HG03457 (cell line): ENCODE measurements around the gene ERG.

Experiments used
- ATAC-seq: cut with Tn5 transposase; IDR thresholded peaks from one replicate; pipeline ENCODE4 v1.9.1; 2021; ENCODE audit warnings: moderate number of reproducible peaks; ENCODE audit not compliant: unreplicated experiment

The ERG gene

DNA sequence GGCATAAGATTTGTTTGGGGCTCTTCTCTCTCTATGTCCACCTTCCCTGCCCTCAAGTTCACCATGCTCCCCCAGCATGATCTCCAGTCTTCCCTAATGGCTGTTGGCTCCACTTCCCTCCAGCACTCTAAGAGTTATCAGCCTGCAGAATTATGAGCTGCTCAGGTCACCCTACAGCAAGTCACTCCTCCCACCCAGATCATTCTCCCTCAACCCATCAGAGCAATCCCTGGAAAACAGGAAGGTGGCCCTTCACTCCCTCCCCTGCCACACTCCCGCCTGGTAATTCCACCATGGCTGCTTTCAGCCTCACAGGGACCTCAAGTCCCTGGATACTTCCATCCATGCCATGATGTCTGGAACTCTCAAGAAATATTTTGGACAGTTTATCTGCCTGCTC, 137.0 kb downstream of the ERG start:
- no peak for ATAC-seq

DNA sequence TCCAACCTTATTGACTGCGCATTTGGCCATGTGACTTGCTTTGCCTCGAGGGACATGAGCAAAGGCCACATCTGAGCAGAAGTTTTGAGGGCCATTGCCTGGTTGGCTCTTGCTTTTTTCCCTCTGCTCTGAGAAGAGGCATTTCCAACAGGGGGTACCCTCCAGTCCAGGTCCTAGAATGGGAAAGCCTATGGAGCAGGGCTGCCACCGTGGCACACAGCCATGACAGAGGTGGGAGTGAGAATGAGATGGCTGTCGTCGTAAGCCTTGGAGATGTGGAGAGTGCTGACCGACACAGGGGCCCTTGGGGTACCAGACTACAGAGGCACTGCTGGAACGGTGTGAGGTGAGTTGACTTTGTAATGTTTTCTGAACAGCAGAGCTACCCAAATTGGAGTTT, 138.4 kb downstream of the ERG start:
- ATAC-seq: no peak

DNA sequence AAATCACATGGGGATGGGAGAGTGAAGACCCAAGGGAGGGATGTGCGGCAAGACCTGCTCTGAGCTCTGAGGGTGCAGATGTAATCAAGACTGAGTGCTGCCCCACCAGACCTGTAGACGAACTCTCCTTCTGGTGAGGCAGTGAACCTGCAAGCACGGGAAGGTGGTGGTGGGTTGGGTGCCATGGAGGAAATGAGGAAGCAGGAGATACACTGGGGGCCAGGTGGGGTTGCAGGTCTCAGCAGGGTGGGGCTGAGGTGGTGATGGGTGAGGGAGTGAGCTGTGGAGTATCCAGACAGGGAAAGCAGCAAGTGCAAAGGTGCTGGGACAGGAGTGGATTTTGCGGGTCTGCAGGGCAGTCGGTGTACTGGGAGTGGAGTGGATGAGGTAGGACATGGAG, 139.2 kb downstream of the ERG start:
- ATAC-seq: no peak

DNA sequence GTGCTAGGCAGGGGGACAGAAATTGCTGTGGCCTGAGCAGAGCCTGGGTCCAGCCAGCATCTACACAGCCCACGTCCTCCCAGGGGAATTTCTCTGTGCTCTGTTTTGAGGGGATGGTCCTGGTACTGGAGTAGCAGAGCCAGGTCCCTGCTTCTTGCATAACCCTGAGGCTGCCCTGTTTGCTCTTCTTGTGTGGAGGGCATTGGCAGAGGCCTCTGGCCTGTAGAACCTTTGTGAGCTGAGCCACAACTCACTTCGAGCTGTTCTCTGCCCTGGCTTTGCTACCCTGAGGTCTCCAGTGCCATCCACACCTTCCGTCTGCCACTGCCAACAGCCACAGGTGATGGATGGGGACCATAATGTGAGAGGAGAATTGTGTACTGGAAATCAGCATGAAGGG, 139.6 kb downstream of the ERG start:
- ATAC-seq: no peak

DNA sequence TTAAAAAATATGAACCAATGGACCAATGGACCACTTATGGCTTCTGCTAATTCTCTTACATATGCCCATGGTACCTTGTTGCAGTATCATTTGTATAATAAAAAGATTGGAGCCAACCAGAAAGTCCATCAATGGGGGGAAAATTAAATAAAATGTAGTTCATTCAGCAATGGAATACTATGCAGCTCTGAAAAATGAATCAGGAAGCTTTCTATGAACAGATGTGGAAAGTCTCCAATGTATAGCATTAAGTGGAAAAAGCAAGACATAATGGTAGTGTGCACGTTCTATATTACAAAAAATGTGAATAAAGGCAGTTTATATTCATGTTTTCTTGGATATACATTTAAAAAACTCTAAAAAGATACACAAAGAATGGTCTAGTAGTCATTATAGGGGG, 140.2 kb downstream of the ERG start:
- ATAC-seq: no peak

DNA sequence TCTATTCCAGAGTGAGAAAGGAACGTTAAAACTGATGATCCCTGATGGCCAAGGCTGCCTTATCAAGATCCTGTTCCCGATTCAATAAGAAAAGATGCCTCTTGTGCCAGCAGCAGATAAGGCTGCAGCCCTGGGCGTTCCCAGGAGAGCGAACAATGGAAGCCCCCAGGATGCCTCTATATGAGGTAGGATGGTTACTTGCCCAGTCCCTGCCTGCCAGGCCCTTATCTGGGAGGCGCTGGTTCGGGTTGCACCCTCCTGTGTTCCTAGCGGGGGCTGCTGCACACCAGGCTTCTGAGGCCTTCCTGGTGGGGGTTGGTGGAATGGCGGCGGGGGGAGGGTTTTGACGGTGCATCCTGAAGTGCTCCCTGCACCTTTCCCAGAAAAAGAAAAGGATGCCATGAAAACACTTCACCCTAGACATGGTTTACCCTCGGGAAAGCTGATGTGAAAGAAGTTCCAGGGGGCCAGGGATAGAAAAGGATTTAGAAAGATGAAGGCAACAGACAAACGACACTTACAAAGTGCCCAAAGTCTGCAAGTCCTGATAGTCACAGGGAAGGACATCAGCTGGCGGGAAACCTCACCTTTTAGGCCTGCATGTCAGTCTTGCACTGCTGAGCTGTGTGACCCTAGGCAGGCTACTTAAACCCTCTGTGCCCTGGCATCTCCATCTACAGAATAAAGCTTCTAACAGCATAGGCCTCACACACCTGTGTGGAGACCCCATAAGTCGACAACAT, 141.2 kb downstream of the ERG start:
- no peak for ATAC-seq

DNA sequence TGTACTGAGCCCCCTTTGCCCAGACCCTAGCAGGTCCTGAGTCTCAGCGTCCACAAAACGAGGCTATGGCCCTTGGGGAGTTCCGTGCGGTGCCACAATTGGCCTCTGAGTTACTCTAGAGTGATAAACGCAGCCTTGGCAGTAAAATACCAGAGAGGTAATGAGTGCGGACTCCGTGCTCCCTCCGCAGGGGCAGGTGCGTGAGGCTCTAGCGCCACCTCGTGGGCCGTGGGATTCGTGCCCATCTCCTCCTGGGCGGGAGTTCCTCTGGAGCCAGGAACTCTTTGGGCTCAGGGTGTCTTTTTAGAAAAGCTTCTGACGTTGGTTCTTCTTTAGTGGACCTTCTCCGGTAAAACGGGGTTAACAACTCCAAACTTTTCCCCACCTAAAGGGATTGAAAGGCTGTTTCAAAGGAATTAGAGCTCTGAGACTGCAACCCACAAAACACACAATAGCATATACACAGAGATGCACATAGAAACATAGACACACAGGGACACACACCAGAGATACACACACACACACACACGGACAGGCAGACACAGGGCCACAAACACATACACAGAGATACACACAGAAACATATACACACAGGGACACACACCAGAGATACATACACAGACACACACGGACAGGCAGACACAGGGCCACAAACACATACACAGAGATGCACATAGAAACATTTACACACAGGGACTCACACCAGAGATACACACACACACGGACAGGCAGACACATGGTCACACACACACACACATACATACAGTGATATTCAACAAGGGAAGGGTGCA, 142.1 kb downstream of the ERG start:
- ATAC-seq: no peak

DNA sequence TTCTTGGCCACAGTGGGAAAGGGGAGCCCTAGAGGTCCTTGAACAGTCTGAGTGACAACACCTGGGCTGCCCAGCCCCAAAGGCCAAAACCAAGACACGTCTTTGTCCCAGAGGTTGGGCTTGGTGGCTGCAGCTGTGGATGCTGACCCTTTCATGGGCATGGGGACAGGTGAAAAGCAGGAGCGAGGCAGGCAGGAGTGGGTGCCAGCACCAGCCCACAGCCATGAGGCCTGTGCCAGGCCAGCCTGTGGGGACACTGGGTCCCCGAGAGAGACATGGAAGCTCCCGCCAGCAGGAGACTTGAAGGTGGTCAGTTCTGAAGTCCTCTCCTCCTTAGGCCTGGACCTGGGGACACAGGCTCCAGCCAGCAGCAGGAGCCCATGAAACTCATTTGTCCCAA, 142.9 kb downstream of the ERG start:
- no peak for ATAC-seq

DNA sequence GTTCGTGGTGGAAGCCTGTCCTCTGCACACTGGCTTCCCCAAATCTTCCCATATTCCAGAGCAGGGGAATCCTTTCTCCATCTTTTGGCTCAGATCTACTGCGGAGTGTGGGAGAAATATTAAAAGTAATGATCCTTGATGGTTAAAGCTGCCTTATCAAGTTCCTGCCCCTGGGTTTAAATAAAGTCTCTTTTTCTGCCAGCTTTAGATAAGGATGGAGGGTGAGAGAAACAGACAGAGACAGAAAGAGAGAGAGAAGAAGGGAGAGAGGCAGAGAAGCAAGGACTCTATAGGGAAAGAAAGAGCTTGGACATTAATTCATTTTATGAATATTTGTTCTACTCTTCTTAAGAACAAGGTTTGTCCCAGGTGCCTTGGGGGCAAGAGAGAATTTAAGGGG, 143.5 kb downstream of the ERG start:
- ATAC-seq: no peak

DNA sequence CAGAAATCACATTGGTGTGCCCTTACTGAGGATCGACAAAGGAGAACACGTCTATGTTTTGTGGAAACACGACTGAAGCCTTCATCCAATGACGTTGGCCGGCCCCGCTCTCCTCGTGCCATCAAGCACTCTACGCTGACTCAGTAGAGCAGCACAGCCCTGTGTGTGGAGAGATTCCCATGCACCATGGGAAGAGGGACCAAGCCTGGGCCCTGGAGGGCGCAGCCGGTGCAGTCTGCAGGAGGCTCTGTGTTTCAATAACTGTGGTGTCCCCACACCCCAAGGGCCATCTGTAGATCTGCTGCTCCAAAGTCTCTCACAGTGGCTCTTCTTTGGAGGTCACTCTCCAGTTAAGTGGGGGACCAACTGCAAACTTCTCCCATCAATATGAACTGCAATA, 144.0 kb downstream of the ERG start:
- no peak for ATAC-seq

DNA sequence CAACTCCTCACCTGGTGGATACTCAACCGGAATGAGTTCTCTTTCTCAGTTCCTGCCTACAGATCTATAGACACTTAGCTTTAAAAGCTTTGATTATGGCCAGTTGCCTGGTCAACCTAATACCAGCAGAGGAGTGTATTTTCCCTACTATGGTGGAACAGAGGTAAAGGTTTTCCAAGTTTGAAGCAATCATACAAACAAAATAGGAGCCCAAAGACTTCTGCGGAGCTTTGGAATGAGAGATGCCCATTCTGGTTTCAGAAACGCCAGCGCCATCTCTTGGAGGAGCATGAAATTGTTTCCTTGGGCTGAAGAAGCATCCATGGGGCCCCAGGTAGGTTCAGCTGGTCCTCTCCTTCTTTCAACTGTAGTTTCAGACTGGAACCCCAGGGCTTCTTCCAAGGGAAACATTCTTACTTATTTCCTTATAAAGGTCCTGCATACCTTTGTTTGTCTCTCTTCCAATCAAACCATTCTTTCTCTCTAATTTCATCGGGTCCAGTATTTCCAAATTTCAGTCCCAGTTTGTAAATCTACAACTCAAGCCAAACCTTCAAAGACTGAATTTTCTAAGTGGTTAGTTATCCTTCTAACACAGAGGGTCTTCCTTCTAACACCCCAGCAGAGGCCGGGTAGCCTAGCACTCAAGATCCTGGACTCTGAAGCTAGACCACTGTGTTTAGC, 145.6 kb downstream of the ERG start:
- ATAC-seq: no peak

DNA sequence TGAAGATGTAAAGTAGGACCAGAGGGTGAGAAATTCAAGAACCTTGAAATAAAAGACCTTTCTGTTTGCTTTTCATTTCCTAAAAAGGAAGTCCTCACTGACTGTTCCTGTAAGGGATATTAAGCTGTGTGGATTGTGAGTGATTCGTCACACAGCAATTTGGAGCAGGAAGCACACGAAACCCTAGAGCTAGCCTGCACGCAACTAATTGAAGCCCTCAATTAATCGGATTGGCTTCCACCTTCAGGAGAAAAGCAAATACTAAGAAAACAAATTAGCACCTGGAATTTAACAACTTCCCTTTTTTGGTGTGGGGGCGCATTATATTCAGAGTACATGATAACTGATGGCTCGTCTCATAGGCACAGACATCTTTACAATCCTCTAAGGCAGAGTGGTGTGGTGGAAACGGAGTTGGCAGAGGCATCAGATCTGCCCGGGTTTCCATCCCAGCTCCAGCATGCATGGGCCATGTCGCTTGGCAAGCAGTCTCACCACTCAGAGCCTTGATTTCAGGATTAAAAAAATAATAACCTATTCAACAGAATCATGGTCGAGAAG, 146.2 kb downstream of the ERG start:
- no peak for ATAC-seq

DNA sequence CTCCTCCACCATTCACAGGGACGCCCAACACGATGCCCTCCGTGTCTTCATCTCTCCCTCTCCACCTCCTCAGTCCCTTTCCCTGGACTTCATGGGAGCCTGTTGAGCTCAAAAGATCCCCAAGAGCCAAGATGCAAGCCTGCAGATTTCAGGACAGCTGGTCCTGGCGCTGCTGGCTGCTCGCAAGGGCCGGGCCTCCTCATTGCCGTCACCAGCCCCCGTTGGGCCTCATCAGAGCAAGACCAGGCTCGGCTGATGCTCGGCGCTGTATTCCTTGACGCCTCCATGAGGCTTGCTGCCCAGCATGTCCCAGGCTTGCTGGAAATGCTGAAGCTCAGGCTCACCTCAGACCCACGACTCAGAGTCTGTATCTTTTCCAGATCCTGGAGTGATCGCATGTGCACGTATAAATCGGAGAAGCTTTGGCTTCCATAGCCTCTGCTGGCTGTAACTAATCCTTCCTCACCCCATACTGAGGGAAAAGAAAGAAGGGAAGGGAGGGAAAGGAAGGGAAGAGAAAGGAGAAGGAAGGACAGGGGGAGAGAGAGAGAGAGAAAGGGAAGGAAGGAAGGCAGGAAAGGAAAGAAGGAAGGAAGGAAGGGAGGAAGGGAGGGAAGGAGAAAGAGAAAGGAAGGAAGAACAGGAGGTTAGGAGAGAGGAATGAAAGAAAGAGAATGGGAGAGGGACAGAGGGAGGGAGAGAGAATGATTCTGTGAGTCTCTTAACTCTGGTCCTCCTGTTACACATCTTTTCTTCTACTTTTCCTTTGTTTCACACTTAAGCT, 146.9 kb downstream of the ERG start:
- ATAC-seq: no peak

DNA sequence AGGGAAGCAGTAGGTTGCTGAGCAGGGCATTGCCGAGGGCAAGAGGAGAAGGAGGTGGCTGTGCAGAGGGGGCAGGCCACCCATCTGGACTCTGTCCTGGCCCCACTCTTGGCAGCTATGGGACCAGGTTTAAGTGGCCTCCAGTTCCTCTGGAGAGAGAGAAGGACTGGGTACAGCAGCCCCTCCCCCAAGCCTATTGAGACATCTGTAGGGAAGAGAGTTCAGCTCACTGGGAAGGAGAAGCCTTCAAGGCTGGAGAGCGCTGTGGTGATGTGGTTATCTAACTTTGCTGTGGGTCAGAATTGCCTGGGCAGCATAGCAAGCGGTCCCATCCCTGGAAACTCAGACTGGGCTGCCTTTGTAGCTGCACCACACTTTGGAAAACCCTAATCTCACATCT, 147.6 kb downstream of the ERG start:
- no peak for ATAC-seq

DNA sequence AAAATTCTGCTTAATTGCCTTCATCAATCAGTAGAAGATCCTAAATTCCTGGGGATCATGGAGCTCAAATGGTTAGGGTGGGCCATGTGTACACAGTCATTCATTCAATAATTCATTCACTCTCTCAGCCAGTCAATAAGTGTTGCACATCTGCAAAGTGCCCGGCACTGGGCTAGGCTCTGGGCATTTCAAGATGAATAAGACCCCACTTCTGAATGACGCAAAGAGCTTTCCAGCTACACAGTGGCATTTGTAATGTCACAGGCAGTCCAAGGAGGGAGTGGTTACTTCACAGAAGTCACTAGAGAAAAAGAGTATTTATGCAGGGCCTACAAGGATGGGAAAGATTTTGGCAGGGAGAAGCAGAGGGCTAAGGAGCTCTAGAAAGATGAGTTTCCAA, 148.3 kb downstream of the ERG start:
- ATAC-seq: no peak

DNA sequence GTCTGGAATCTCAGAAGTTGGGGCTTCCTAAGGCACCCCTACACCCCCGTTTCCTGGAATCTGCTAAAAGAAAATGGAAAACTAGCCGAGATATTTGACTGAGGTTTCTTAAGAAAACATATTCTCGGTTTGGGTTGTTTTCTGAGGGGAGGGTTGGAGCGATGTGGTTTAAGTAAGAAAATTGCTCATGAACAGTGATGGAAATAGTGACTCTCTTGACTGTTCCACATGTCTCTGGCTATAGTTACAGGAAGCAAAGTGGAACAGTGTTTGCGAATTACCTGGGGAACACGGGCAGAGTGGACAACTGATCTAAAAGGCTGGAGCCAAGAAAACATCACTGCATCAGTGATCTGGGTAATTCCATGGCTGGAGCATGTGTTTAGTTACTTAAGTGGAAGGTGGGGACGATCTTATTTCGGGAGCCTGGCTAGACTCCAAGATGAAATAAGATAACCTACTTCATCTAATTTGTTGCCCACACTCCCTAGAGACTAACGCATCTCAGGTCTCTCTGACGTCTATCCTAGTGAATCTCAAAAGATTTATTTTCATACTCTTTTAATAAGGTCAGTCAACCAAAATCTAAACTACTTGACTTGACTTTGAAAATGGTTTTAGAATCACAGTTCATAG, 149.0 kb downstream of the ERG start:
- no peak for ATAC-seq

DNA sequence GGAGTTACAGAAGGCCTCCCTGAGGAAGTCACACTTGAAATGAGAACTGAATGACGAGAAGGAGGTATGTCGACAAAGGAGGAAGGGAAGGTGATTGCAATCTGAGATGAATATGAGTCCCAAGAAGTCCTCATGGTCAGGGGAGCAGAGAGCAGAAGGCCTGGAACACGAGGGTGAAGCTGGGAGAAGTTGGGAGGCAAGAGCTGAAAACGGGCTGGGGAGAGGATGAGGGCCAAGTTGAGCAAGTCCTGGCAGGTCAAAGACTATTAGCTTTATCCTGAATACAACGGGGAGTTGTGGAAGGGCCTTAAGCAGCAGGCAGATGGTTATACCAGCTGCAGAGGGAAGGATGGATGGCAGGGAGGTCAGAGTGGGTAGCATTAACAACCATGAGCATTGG, 152.0 kb downstream of the ERG start:
- ATAC-seq: no peak

DNA sequence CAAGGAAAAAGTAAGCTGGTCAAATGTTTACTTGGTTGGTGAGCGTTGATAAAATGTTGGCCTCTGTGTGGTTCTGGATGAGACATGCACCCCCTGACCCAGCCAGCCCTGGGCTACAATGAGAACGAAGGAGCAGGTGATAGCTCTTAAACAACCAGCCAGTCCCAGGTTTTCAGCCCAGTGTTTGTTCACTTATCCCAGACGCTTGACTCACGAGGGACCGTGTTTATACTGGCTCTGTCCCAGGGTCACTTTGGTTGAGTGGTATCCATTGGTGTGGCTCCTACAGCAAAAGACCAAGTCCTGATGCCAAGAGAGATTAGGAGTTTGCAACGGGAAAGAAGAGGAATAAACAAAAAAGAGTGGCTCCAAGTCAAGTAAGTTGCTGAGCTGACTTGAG, 154.6 kb downstream of the ERG start:
- ATAC-seq: no peak

DNA sequence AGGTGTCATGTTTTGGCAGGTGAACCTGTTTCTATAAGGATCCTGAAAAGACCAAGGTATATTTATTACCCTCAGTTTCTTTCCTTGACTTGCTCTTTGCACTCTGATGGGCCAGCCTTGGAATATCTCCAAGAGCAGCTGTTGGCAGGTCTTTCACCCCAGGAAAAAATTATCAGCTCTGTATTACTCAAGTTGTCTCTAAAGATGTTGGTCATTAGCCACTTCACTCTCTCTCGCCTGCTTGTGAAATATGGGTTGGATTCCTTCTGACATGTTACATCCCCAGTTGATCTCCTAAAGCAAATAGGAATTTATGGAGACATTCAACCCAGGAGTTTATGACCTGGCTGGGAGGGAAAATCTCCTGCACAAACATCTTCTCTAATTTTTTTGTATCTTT, 155.5 kb downstream of the ERG start:
- ATAC-seq: no peak

DNA sequence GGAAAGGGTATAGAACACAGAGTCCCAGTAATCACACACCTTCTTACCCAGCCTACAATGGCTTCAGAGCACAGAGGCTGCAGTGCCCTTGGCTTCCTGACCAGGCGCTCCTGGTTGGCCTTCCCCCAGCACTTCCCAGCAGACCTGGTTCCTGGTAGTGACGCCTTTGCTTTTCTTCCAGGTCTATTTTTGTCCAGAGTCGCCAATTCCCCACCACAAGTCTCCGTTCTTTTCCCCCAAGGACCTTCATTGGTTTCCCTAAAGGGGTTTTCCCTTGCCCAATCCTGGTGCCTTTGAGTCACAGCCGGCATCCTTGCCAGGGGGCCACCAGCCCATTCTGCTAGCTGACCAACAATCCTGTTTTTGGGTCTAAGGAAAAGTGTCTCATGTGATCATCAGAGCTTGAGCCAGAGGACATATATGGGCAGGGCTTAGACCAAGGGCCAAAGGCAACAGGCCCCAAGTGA, 156.7 kb downstream of the ERG start:
- ATAC-seq: no peak
